HG03103 (cell line): ENCODE data around the gene PTMA.
"Not testable (repeated sequence)": the region's sequence is repeated elsewhere in the genome, so short reads cannot be mapped to it uniquely, and the experiment has no call there.

Source experiments
- ATAC-seq: cut with Tn5 transposase; IDR thresholded peaks from one replicate; pipeline ENCODE4 v1.9.1; 2021; ENCODE audit warnings: low read depth; ENCODE audit not compliant: unreplicated experiment

Gene PTMA

GRCh38 chr2:231714639-231715498 lies 6.5 kb downstream of the PTMA start:
- ATAC-seq: no peak

- ATAC-seq: no peak
Observed at GRCh38 chr2:231715499-231715837, 7.1 kb downstream of the PTMA start.

- no peak for ATAC-seq
Observed at GRCh38 chr2:231715988-231716616, 7.8 kb downstream of the PTMA start.

DNA sequence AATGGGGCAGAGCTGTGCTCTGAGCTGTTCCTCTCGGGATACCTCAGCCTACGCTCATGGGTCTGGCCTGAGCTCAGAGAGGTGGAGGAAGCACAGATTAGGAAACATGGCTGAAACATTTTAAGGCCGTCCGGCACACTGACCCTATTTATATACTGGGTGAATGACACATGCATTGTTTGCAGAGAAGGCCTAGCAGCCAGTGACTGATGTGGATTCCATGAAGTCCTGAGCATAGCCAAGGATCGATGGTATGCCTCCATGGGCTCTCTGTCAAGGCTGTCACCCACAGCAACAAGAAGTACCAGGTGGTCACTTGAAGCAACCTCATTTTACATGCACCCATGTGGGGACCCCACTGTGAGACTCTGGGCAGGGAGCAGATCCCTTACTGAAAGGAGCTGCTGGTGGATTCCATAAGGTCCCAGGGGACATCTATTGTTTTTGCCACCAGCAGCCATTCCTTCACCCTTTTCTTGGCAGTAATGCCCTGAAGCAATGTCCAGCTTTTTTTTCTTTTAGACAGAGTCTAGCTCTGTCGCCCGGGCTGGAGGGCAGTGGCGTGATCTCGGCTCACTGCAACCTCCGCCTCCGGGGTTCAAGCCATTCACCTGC lies 8.4 kb downstream of the PTMA start:
- ATAC-seq: no peak

DNA sequence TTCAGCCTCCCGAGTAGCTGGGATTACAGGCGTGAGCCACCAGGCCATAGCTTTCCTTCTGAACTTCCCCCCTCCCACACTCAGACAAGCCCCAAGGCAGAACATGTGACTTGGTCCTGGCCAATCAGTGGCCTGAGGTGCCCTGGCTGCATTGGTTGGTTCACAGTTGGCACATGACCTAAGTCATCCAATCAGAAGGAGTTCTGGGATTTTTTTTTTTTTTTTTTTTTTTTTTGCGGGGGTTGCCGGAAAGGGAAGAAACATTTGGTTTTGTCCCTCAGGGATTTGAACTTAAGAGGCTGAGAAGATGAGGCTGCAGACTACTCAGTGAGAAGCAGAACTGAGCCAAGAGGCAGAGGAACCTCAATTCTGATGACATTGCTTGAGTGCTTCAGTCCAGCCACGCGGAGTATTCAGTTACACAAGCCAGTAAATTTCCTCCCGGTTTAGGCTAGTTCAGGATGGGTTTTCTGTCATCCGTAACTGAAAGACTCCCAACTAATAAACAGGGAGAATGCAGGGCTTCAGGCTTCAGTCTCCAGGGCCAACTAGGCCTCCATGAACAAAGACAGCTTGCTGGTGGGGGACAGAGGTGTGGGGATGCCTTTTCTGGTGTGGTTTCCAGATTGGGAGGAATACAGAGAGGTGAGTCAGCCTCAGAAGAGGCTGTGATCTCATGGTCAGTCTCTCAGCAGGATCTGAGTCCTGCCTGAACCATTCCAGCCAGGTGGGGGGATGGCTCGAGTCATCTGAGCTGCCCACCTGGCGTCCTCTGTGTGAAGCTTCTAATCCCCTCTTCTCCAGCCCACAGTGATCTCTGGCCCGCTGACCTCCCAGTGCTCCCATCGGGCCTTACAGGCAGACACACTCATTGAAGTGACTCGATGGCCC lies 9.2 kb downstream of the PTMA start:
- peak; percentile 31 for ATAC-seq

GRCh38 chr2:231718799-231719198 lies 10.5 kb downstream of the PTMA start:
- no peak for ATAC-seq

DNA sequence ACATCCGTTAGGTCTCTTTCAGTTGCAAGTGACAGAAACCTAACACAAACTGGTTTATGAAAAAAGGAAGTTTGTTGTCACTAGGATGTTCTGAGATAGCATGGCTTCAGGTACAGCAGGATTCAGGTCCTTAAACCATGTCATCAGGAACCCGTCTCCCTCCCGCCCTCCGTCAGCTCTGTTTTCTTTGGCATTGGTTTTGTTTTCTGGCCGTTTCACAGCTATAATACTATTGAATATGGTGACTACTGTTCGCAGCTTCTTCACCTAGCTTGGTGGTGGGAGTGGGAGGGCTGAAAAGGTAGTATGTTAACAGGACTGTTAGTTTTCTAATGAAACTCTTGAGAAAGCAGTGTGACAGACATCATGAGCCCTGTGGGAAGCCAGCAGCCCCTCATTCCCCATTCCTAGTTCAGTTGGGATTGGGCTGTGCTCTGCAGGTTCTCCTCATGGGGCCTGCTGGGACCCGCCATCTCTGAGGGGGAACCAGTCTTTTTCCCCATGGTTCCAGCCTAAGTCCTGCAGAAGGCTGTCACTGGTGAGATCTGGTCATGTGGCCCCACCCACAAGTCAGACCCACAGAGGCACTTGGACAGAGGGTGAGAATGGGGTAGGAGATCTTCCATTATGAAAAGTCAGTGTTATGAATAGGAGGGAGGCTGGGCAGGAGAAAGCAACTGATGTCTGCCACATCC lies 12.1 kb downstream of the PTMA start:
- ATAC-seq: peak; percentile 9

DNA sequence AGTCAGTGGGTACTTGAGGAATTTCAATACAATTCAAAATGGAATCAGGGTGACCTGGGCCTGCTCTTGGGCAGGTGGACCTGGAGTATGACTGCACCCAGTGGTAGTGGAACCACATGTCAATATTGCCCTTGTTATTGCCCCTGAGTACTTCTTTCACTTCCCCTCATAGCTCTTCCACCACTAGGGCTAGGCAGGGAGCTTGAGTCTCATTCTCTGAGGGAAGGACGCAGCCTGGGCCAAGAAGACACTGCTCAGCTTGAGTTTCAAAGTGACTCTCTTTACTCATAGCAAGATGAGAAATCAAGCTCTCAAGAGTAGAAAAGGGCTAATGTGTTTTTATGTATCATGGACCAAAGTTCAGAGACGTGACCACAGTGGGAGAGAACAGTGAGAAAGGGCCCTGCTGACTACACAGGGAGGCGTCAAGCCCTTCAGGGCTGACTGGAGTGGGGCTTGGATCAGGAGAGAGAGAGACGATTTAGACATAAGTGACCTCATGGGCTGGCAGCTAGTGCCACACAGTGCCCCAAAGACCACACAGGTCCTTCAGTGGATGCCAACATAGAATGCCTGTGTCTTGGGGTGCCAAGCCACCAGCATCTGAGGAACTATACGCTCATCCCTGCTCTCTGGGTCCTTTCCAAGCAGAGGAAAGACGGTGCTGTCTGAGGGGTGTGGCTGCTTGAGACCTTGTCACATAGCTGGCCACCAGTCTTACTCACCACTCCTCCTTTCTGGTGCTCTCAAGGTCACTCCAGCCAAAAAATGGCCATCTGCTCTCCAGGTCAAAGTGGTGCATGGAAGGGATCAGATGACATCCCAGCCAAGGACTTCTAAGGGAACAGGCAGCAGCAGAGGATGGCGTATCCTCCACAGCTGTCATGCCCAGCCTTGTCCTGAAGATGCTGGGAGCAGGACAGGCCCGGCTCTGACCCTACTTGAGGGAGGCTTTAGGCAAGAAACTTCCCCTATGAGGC lies 13.0 kb downstream of the PTMA start:
- ATAC-seq: peak; percentile 77

GRCh38 chr2:231722721-231723307 lies 14.5 kb downstream of the PTMA start:
- no peak for ATAC-seq

DNA sequence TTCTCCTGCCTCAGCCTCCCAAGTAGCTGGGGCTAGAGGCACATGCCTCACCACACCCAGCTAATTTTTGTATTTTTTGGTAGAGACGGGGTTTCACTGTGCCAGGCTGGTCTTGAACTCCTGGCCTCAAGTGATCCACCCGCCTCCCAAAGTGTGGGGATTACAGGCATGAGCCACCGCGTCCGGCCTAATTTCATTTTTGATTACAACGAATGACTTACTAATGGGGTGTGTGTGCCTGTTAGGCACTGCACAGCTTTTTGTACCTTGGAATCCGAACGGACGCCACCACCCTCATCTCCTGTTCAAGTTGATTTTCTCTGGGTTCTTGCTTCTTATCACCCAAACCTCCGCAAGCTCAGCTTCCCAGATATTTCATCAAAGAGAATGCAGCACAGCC lies 17.2 kb downstream of the PTMA start:
- no peak for ATAC-seq

DNA sequence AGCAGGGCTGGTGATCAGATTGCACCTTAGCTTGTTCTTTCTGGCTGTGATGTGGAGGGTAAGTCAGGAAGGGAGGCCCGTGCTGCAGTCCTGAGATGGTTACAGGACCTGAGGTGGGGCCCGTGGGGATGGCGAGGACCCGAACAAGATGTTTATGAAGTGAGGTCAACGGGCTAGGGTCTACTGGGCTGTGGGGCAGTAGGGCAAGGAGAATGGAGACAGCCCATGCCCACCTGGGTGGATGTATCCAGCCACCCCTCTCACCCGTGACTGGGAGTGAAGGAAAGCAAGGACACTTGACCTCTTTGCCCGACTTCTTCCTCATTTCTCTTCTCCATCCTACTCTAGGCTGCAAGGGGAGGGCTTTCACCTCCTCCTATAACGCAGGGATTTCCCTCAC lies 18.0 kb downstream of the PTMA start:
- no peak for ATAC-seq

- ATAC-seq: no peak
Observed at GRCh38 chr2:231727621-231728020, 19.3 kb downstream of the PTMA start.

GRCh38 chr2:231732604-231733003 lies 24.3 kb downstream of the PTMA start:
- ATAC-seq: no peak

DNA sequence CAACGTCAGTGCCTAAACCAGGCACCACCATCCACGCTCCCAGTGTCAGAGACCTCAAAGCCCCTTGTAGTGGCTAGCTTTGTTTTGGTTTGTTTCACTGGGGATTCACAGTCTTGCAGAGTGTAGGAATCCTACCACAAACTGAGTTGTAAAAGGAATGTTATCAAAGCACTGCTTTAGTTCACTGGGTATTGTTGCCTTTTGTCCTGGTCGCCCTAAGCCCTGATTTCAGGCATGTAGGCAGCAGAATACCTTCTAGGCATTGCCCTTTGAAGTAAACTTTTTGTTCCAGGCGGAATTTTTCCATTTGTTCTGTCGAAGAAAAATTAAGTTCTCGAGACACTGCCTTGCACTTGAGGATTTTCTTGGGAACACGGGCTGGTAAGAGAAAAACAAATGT lies 29.4 kb downstream of the PTMA start:
- ATAC-seq: no peak

GRCh38 chr2:231743376-231744116 lies 35.2 kb downstream of the PTMA start:
- no peak for ATAC-seq

DNA sequence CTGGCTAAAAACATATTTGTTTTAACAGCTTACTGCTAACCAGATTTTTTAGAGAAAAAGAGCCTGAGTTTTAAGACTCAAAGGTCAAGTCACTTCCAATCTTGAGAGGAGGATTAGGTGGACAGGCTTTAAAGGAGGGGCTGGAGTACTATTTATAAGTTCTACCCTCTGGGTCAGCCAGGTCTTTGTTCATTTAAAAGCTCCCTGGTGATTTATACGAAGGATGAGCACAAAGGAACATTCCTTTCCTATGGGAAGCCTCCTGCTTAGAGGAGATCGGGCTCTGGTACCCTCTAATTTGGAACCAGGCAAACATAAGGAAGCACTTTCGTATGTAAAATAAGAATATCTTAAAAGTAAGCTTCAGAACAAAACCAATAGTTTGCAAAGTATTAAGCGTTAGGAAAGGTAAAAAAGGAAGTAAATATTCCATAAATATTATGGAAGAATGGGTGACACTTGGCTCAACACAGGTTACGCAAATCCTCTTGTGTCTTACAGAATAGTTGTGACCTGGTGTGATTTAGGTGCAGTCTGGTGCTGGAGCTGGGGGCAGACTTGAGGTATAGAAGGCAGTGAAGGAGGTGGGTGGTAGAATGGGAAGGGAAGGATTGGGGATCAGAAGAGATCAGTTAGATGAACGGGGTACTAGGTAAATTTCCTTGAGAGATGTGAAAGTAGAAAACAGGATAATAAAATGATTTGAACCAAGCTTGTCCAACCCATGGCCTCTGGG lies 37.1 kb downstream of the PTMA start:
- ATAC-seq: no peak

DNA sequence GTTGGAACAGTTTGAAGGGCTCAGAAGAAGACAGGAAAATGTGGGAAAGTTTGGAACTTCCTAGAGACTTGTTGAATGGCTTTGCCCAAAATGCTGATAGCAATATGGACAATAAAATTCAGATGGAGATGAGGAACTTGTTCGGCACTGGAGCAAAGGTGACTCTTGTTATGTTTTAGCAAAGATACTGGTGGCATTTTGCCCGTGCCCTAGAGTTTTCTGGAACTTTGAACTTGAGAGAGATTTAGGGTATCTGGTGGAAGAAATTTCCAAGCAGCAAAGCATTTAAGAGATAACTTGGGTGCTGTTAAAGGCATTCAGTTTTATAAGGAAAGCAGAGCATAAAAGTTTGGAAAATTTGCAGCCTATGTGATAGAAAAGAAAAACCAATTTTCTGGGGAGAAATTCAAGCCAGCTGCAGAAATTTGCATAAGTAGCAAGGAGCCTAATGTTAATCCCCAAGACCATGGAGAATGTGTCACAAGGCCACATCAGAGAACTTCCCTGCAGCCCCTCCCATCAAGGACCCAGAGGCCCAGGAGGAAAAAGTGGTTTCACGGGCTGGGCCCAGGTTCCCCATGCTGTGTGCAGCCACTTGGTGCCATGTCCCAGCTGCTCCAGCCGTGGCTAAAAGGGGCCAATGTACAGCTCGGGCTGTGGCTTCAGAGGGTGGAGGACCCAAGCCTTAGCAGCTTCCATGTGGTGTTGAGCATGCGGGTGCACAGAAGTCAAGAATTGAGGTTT lies 40.0 kb downstream of the PTMA start:
- not testable (repeated sequence) for ATAC-seq
